ENCODE measurements around the gene TMC1.

TMC1 gene

DNA sequence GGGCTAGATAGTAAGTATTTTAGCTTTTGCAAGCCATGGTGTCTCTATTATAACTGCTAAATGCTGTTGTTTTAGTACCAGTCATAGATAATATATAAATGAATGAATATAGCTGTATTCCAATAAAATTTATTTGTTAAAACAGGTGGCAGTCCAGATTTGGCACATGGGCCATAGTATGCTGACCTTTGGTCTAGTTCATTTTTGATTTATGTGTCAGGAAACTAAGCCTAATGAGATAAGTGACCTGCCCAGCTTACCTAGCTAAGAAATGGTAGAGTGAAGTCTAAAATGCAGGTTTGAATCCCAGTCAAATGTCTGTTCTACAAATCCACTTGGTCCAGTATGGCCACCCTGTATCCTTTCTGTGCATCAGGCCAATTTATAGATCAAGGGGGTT is 292.1 kb downstream of the TMC1 start:
- H3K4me3 ChIP-seq (ENCODE audit: low read length) = no peak overlapping the region
- no peak for DNase-seq (ENCODE audit: low read depth)
- TF ChIP-seq, protein P1, sequence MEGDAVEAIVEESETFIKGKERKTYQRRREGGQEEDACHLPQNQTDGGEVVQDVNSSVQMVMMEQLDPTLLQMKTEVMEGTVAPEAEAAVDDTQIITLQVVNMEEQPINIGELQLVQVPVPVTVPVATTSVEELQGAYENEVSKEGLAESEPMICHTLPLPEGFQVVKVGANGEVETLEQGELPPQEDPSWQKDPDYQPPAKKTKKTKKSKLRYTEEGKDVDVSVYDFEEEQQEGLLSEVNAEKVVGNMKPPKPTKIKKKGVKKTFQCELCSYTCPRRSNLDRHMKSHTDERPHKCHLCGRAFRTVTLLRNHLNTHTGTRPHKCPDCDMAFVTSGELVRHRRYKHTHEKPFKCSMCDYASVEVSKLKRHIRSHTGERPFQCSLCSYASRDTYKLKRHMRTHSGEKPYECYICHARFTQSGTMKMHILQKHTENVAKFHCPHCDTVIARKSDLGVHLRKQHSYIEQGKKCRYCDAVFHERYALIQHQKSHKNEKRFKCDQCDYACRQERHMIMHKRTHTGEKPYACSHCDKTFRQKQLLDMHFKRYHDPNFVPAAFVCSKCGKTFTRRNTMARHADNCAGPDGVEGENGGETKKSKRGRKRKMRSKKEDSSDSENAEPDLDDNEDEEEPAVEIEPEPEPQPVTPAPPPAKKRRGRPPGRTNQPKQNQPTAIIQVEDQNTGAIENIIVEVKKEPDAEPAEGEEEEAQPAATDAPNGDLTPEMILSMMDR (conservative IDR thresholded peaks at IDR 0.05; ENCODE audit: low read depth, low read length) = no peak

DNA sequence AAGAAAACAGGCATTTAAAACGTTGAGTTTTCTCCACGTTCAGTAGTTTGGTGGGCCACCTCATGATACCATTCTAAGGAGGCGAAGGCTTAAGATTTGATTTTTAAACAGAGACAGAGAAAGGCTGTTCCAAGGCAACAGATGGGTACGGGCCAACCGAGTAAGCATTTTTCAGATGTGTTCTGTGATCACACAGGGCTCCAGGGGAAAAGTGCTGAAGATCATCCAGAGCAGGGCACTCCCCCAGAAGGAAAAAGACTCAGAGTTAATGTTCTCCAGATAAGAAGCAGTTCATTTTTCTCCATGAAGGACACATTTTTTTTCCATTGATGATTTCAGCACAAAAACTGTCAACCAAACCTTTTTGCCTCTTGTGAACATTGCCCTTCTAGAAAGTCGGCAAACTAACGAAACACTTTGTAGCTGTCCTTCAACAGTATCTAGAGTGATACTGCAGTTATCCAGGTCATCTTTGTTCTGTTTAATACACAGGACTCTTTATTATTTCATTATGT is 292.7 kb downstream of the TMC1 start:
- no peak overlapping the region for H3K4me3 ChIP-seq (ENCODE audit: low read length)
- TF ChIP-seq, protein P1 (conservative IDR thresholded peaks at IDR 0.05; ENCODE audit: low read depth, low read length) = no peak
- DNase-seq (ENCODE audit: low read depth) = no peak

- TF ChIP-seq, protein P1 (conservative IDR thresholded peaks at IDR 0.05; ENCODE audit: low read depth, low read length) = no peak
- no peak overlapping the region for H3K4me3 ChIP-seq (ENCODE audit: low read length)
- no peak for DNase-seq (ENCODE audit: low read depth)
Observed at GRCh38 chr9:72816666-72817065, 295.3 kb downstream of the TMC1 start.

- TF ChIP-seq, protein P1 (conservative IDR thresholded peaks at IDR 0.05; ENCODE audit: low read depth, low read length) = no peak
- DNase-seq (ENCODE audit: low read depth) = no peak
- no peak overlapping the region for H3K4me3 ChIP-seq (ENCODE audit: low read length)
Observed at GRCh38 chr9:72817413-72817812, 296.0 kb downstream of the TMC1 start.

- TF ChIP-seq, protein P1 (conservative IDR thresholded peaks at IDR 0.05; ENCODE audit: low read depth, low read length) = no peak
- H3K4me3 ChIP-seq (ENCODE audit: low read length) = no peak overlapping the region
- DNase-seq (ENCODE audit: low read depth) = no peak
Observed at GRCh38 chr9:72818385-72818784, 297.0 kb downstream of the TMC1 start.

DNA sequence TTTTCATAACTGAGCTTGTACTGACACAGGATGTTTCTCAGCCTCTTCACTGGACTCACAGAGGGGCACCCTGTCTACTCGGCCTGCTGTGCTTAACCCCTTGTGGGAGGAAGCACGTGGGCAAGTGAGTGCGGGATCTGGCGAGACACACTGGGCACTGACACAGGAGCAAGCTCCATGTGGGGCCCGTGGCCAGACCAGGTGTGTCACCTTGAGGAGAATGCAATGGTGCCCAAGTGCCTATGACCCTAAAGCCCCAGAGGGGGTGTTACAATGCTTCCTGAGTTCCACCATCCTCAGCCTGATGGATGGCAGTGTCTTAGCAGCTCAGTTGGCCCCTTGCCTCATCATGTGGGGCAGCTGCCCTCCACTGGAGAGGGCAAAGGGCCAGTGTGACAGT is 302.6 kb downstream of the TMC1 start:
- DNase-seq (ENCODE audit: low read depth) = no peak
- TF ChIP-seq, protein P1 (conservative IDR thresholded peaks at IDR 0.05; ENCODE audit: low read depth, low read length) = no peak
- H3K4me3 ChIP-seq (ENCODE audit: low read length) = no peak overlapping the region

- DNase-seq (ENCODE audit: low read depth) = peak; percentile 56
- H3K4me3 ChIP-seq (ENCODE audit: low read length) = no peak overlapping the region
- TF ChIP-seq, protein P1 (conservative IDR thresholded peaks at IDR 0.05; ENCODE audit: low read depth, low read length) = no peak
Observed at GRCh38 chr9:72826996-72827949, 305.9 kb downstream of the TMC1 start.

Measured in retinal pigment epithelial cell (primary cell).